Suprapubic skin (tissue), 4 donors: ENCODE results near the gene FAM83B. TPM values are rescaled to one million over a fixed set of nuclear protein-coding genes. Genes with fewer than 3 reads are reported as not detected.

ENCODE experiments used
- DNase-seq, 2 donors: peaks; one replicate each; pipeline ENCODE4 v3.0.0-alpha.2; 2019; ENCODE audit warnings: low spot score in 2 of 2
- H3K27ac ChIP-seq: fragments of 200-600 bp; sonication (generic); one replicate; pipeline ENCODE4 v1.5.1; 2019
- H3K27me3 ChIP-seq: fragments of 200-600 bp; sonication (generic); one replicate; pipeline ENCODE4 v1.5.1; 2019
- H3K36me3 ChIP-seq: fragments of 200-600 bp; sonication (generic); one replicate; pipeline ENCODE4 v1.5.1; 2019
- H3K4me1 ChIP-seq: fragments of 200-600 bp; sonication (generic); one replicate; pipeline ENCODE4 v1.5.1; 2019
- H3K4me3 ChIP-seq: fragments of 200-600 bp; sonication (generic); one replicate; pipeline ENCODE4 v1.5.1; 2019; ENCODE audit warnings: mild to moderate bottlenecking
- H3K9me3 ChIP-seq: fragments of 200-600 bp; sonication (generic); one replicate; pipeline ENCODE4 v1.5.1; 2019
- CTCF ChIP-seq, 2 donors: fragments of 200-600 bp in 1 of 2; fragments of 450-650 bp in 1 of 2; sonication (generic) in 1 of 2; IDR thresholded peaks; one replicate each; pipeline ENCODE4 v1.5.1; 2016 to 2019; ENCODE audit warnings: antibody characterized with exemption in 2 of 2, mild to moderate bottlenecking in 1 of 2, moderate library complexity in 1 of 2
- EP300 ChIP-seq: sonication (generic); formaldehyde crosslinking; IDR thresholded peaks from one replicate; pipeline ENCODE4 v1.6.1; 2017; ENCODE audit warnings: antibody characterized with exemption
- POLR2A ChIP-seq, 2 donors: fragments of 450-650 bp; IDR thresholded peaks; one replicate each; pipeline ENCODE4 v1.6.1; 2017; ENCODE audit warnings: antibody characterized with exemption in 2 of 2, mild to moderate bottlenecking in 2 of 2, moderate library complexity in 2 of 2
- POLR2AphosphoS5 ChIP-seq, 3 donors: sonication (generic); formaldehyde crosslinking; IDR thresholded peaks; one replicate each; pipeline ENCODE4 v1.6.1; 2017; ENCODE audit warnings: antibody characterized with exemption in 3 of 3
- WGBS: methylation state at CpG from one replicate; pipeline ENCODE4 v1.1.5; 2018; 5-methylcytosine and 5-hydroxymethylcytosine counted together
- total RNA-seq, 4 donors: library from RNA; depleted of rRNA; stranded (reverse); fragments of >200 nt; gene quantifications; one replicate each; pipeline ENCODE4 v1.1.0, GENCODE V29; 2016

Gene FAM83B
- total RNA-seq, 4 donors from 2014 or later: 100 to 153 (median 125) TPM

- WGBS: 5% methylated on average over 20 of the region's 35 CpGs
- no peak for TF ChIP-seq CTCF (IDR thresholded peaks at IDR 0.05)
- no peak for TF ChIP-seq POLR2A (IDR thresholded peaks at IDR 0.05)
- TF ChIP-seq EP300: no peak
- TF ChIP-seq POLR2AphosphoS5 (IDR thresholded peaks at IDR 0.05): no peak
- Histone ChIP-seq H3K4me1 (peaks cover 3% of the 10 kb centered on the region), H3K27ac (peak overlapping the region; percentile 93), H3K9me3 (no peaks in the 10 kb centered on the region), H3K27me3 (peaks cover 11% of the 10 kb centered on the region), H3K4me3 (peak overlapping the region; percentile 60), H3K36me3 (no peaks in the 10 kb centered on the region)
- DNase-seq: no peak
Observed at GRCh38 chr6:54846857-54847674, 495 bp downstream of the FAM83B start.

- no peaks in the 10 kb centered on the region for H3K9me3 ChIP-seq
- no peaks in the 10 kb centered on the region for H3K36me3 ChIP-seq
- H3K27me3 ChIP-seq: peaks cover 11% of the 10 kb centered on the region
- peak overlapping the region; percentile 93 for H3K27ac ChIP-seq
- peak overlapping the region; percentile 60 for H3K4me3 ChIP-seq
- no peak for TF ChIP-seq CTCF (IDR thresholded peaks at IDR 0.05)
- peak in 1 of 2 donors; percentile 13 for TF ChIP-seq POLR2A (IDR thresholded peaks at IDR 0.05)
- WGBS: 41% methylated on average over 9 of the region's 9 CpGs
- no peak for DNase-seq
- peaks cover 3% of the 10 kb centered on the region for H3K4me1 ChIP-seq
Observed at GRCh38 chr6:54847799-54848597, 1.4 kb downstream of the FAM83B start.

GRCh38 chr6:54850114-54850513, 3.5 kb downstream of the FAM83B start:
- DNase-seq: no peak
- Histone ChIP-seq H3K4me3 (no peak overlapping the region), H3K4me1 (peaks cover 3% of the 10 kb centered on the region), H3K36me3 (no peaks in the 10 kb centered on the region), H3K9me3 (no peaks in the 10 kb centered on the region), H3K27ac (no peak overlapping the region), H3K27me3 (peaks cover 11% of the 10 kb centered on the region)
- TF ChIP-seq CTCF (IDR thresholded peaks at IDR 0.05) (no peak), POLR2AphosphoS5 (IDR thresholded peaks at IDR 0.05) (no peak), POLR2A (IDR thresholded peaks at IDR 0.05) (no peak), EP300 (no peak)
- 33% methylated on average over 2 of the region's 2 CpGs for WGBS

- no peaks in the 10 kb centered on the region for H3K27me3 ChIP-seq
- peaks cover 8% of the 10 kb centered on the region for H3K4me1 ChIP-seq
- 54% methylated on average over 3 of the region's 3 CpGs for WGBS
- no peak overlapping the region for H3K27ac ChIP-seq
- TF ChIP-seq EP300: no peak
- TF ChIP-seq POLR2A (IDR thresholded peaks at IDR 0.05): no peak
- no peak for TF ChIP-seq POLR2AphosphoS5 (IDR thresholded peaks at IDR 0.05)
- TF ChIP-seq CTCF (IDR thresholded peaks at IDR 0.05): no peak
- no peak for DNase-seq
- H3K36me3 ChIP-seq: no peaks in the 10 kb centered on the region
- no peak overlapping the region for H3K4me3 ChIP-seq
- H3K9me3 ChIP-seq: no peaks in the 10 kb centered on the region
Observed at GRCh38 chr6:54856129-54856528, 9.6 kb downstream of the FAM83B start.

GRCh38 chr6:54860132-54860531, 13.6 kb downstream of the FAM83B start:
- Histone ChIP-seq H3K4me3 (no peak overlapping the region), H3K4me1 (peaks cover 8% of the 10 kb centered on the region), H3K27me3 (no peaks in the 10 kb centered on the region), H3K27ac (no peak overlapping the region), H3K36me3 (no peaks in the 10 kb centered on the region), H3K9me3 (no peaks in the 10 kb centered on the region)
- DNase-seq: no peak
- TF ChIP-seq POLR2AphosphoS5 (IDR thresholded peaks at IDR 0.05): no peak
- TF ChIP-seq CTCF (IDR thresholded peaks at IDR 0.05): no peak
